Fibroblast of skin of right biceps (primary cell): ENCODE measurements around the gene PLIN5.

ENCODE experiments used
- DNase-seq: peaks from one replicate; pipeline ENCODE4 v3.0.0-alpha.2; 2013

The PLIN5 gene, protein sequence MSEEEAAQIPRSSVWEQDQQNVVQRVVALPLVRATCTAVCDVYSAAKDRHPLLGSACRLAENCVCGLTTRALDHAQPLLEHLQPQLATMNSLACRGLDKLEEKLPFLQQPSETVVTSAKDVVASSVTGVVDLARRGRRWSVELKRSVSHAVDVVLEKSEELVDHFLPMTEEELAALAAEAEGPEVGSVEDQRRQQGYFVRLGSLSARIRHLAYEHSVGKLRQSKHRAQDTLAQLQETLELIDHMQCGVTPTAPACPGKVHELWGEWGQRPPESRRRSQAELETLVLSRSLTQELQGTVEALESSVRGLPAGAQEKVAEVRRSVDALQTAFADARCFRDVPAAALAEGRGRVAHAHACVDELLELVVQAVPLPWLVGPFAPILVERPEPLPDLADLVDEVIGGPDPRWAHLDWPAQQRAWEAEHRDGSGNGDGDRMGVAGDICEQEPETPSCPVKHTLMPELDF

DNA sequence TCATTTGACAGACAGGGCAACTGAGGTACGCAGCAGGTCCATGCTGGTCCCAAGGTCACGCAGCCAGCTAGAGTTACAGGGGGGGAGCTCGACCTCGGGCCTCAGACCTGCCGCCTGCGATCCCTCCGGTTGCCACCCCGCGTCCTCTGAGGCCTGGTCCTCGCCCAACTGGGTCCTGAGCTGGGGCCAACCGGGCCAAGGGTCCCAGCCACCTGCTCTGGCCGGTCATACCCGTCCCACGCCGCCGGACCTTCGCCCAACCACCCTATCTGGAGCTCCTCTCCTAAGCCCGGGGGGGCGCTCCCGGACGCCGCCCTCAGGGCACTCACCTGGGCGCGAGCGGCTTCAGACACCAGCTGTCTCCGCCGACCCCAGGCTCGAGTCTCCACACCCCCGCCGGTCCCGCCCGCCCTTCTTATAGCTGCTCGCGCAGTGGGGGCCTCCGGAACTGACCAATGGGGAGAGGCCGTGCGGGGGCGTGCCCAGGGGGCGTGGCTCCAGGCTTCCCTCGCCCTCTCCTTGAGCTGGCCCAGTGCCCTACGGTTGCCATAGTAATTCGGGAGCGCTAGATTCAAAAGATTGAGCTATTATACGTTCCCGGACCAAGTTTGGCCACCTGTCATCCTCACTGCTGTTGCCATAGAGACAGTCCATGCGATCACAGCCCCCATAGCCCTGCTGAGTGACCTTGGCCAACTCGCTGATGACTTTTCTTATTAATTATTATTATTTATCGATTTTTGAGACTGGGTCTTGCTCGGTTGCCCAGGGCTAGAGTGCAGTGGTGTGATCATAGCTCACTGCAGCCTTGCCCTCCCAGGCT, at the start of gene PLIN5:
TSS of gene PLIN5 (minus strand) at position 389 of the 823 bp plus-strand sequence. CDS start 1,150 bp downstream, outside the sequence.
- DNase-seq, result peak; percentile 46

DNA sequence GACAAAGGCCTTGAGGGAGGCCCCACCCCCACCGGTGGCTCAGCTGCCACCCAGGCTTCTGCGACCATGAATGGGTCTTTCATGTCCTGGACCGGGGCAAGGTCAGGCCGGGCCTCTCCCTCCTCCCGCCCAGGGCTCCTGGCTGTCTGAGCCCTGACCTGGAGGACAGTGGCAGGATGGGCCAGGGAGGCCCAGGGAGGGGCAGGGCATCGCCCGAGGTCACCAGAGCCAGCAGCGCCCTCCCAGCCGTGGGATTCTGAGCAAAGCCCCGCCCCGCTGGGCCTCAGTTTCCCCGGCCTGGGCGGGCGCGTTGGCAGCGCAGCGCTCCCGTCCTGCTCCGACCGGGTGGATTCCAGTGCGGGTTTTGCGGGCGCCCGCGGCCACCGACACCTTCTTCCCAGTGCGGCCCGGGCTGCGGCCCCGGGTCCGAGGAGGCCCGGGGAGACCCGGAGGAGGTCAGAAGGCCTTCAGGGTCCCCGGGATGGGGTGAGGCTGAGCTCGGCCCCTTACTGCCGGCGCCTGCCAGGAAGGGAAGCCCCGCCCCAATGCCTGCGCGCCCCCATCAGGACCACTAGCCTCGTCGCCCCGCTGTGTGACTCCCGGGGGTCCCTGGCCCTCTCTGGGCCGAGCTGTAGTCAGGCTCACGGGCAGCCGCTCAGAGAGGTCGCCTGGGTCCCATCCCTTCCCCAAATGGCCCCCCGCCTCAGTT, 49.1 kb upstream of the PLIN5 start:
- peak; percentile 44 for DNase-seq

DNA sequence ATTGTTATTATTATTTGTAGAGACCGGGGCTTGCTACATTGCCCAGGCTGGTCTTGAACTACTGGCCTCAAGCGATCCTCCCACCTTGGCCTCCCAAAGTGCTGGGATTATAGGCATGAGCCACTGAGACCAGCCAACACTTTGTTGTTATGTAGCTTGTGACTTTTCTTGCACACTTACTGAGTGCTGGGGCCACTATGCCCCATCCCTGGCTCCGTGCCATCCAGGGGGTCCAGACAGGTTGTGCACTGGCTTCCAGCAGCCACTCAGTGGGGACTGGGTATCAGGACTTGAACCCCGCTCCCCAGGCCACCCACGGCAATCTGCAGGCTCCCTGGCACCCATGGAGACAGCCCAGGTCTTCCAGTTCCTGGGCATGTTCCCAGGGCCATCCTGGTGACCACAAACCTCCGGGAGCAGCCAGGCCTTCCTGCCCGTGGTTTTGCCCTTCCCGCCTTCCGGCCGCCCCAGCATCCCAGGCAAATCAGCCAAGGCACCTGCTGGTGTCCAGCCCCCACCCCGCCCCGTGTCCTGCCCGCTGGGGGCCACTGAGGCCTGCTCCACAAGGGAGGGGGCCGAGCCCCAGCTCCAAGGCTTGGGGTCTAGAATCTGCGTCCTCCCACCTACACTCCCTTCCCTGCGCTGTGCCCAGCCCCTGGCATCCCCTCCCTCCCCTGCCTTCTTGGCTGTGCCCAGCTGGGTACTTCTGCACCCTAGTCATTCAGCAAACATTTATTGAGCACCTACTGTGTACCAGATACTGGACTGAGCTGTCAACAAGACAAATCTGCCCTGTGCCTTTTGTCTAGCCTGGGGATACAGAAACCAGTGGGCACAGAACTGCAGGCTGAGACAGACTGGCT, 48.2 kb upstream of the PLIN5 start:
- no peak for DNase-seq

DNA sequence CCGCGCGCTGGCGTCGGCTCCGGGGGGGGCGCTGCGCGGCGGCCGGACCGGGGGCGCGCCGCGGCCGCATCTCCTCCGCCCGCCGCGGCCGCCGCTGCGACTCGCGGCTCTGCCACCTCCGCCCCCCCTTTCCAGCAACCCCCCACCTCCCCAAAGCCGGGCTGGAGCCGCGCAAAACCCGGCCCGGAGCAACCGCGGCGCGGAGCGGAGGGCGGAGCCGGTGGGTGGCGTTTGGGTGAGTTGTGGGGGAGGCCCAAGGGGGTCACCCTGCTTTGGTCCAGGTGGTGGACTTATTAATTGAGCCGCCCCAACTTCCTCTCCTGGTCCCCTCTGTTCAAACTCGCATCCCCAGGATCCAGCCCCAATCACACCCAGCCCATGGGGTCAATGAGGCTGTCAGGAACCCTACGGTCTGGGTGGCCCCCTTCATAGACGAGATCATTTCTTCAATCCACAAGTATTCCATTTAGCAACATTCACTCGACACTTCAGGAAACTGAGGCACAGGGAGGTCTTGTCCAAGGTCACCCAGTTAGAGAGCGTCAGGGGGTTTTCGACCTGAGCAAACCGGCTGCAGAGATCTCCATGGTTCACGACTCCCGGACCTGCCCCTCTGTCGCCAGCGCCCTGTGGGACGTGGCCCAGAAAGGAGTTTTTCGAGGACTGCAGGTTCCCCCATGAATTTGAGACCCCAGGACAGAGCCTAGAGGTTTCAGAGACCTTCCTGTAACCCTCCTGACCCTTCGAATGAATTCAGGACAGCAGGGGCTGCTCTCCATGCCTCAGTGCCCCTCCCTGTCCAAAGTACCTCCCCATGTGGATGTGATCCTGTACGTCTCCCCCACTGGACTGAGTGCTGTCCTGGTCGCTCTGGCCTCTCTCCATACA, 46.9 kb upstream of the PLIN5 start:
- peak; percentile 60 for DNase-seq

DNA sequence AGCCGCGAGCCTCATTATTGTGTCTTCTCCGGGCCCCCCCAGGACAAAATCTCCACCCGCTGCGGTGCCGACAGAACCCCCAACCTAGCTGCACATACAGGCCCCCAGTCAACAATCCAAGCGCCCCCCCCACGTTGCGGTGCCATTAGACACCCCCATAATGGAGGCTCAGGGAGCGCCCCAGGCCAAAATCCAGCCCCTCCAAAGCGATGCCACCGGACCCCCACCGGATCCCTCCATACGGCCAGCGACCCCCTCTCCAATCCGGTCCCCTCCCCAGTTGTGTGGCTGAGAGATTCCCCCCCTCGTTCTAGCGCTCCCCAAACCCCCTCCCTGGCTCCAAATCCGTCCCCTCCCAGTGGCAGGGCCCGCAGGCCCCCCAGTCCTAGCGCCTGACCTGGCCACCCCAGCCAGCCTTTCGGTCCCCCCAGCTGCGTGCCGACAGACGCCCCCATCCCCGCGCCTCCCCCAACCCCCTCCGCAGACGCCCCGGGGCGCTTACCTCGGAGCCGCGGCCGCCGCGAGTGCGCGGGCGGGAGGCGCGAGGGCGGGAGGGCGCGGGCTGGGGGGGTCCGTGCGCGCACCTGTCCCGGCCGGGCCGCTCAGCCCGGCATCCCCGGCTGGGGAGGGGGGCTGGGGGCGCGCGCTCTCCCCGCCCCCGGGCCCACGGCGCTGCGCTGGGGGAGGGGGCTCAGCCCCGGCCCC, 46.1 kb upstream of the PLIN5 start:
- DNase-seq, result no peak

DNA sequence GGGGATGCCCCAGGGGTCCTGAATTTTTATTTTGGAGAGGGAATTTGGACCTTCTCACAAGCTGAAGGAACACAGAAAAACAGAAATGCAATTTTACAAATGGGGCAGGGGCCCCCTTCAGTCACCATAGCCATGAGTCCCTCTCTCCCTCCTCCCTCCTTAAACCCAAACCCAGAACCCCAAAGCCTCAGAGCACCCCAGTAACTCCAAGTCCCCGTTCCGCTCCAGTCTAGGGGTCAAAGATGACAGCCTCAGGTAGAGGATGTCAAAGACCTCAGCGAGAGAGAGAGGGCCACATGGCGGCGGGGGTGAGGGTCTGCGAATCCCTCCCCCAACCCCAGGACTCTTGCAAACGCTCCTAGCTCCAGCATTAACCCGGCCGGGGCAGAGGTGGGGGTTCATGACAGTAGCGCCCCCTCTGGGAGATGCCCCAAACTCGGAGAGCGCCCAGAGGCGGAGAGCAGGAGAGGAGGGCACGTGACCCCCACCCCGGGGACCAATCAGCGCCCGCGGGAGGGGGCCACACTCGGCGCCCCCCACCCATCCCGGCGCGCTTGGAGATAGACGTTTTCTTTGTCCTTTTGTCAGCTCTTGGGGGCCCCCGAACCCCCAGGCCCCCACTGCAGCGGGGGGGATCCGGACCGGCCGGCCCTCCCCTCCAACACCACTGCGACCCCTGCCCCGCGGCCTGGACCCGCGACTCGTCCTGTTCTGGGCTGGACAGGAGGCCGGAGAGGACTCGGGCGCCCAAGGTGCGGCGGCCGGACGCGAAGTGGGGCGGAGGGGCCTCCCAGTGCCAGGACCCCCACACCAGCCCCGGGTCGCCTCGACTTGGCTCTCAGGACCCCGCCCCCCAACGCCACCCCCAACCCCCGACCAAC, 45.2 kb upstream of the PLIN5 start:
- no peak for DNase-seq

DNA sequence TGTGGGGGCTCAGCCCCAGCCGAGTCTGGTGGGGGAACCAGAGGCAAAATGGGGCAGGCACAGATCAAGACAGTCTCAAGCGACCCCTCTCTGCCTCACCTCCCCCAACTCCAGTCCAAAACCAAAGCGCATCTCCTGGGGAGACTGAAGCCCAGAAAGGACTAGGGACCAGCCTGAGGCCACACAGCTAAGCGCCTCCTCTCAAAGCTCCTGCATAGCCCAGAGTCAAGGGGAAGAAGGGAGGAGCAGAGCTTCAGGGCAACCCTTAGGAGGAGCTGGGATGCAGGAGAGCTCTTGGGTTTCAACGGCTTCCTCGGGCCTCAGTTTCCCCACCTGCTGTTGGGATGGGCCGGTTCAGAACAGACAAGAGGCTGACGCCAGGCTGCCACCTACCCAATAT, 44.4 kb upstream of the PLIN5 start:
- DNase-seq, result no peak

DNA sequence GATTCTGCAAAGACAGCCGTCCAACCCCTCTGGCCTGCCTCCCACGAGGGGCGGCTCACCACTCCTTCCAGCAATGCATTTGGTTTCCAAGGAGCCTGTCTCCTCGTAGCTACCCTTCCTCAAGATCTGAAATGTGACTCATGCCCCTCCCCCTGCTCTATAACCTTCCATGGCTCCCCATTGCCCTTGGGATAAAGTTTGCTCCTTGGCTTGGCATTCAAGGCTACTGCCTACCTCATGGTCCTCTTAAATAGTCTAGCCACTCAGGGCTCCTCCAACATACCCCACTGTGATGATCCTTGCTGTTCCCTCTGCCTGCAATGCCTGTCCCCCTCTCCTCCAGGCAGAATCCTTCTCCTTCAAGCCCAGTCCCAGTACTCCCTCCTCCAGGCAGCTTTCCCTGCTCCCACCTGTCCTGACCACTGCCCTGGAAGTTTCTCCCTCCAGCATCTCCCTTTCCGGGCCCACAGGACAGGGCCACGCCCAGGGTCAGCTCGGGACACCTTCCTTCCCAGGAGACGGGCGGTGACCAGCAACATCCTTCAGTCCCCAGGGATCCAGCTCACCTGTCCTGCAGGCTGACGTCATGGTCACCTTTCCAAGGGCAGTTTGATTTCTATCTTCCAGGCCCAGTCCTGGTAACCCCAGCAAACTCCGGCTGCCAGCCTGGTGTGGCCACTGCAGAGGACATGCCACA, 43.7 kb upstream of the PLIN5 start:
- no peak for DNase-seq

DNA sequence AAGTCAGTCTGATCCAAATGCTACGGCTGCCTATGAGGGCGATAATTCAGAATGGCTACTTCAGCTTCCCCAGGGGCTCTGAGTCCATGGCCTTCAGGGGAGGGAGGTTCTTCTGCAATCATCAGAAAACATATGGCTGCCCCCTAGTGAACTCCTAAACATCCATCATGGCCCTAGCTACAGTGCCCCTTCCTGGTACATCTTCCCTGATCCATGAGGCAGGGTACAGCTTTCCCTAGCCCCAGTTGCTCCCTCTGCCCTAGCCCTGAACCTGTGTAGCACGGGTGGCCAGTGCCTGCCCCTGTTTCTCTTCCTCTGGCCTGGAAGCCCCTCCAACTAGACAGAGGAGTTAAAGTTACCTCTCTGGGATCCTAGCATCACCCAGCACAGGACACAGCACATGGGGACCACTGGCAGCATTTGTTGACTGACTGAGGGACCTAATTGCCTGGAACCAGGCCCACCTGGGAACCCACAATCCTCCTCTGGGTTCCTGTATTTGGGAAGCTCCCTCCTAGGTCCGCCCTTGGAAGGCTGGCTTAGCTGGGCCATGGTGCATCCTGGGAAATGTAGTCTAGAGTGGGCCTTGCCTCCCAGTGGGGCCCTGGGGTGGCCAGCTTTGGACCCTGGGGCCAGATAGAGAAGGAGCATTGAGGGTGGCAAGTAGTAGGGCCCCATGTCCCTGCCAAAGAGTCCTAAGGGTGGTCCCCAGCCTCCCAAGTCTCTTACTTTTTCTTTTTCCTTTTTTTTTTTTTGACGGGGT, 42.2 kb upstream of the PLIN5 start:
- peak; percentile 51 for DNase-seq

DNA sequence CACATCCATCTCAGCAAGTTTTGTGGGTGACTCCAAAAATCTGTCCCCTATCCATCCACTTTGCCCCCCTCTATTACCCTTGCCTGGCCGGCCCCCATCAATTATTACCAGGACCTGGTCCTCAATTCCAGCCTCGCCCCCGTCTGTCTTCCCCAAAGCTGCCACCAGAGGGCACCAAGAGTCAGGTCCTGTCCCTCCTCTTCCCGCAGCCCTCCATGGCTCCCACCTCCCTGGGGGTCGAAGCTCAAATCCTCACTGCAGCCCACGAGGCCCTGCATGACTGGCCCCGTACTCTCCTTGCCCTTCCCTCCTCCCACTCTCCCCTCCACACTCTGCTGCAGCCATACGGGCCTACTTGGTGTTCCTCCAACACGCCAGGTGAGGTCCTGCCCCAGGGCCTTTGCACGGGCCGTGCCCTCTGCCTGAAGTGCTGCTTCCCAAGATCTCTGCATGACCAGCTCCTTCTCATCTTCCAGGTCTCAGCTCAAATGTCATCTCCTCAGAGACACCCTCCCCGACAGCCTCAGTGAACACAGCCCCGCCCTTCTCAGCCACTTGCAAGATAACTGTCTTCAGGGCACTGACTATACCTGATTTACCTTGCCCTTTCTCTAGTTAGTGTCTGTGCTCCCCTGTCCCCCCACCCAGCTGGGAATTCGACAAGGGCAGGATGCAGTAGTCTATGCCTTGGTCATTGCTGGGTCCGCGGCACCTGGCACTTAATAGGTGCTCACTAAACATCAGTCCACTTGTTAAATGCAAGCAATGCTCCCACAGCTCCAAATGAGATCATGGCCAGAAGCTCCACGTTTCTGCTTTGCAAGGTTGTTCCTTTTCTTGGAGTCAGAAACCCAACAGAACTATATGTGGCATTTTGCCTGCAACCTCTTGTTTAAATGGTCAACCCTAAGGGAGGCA, 41.3 kb upstream of the PLIN5 start:
- peak; percentile 70 for DNase-seq

DNA sequence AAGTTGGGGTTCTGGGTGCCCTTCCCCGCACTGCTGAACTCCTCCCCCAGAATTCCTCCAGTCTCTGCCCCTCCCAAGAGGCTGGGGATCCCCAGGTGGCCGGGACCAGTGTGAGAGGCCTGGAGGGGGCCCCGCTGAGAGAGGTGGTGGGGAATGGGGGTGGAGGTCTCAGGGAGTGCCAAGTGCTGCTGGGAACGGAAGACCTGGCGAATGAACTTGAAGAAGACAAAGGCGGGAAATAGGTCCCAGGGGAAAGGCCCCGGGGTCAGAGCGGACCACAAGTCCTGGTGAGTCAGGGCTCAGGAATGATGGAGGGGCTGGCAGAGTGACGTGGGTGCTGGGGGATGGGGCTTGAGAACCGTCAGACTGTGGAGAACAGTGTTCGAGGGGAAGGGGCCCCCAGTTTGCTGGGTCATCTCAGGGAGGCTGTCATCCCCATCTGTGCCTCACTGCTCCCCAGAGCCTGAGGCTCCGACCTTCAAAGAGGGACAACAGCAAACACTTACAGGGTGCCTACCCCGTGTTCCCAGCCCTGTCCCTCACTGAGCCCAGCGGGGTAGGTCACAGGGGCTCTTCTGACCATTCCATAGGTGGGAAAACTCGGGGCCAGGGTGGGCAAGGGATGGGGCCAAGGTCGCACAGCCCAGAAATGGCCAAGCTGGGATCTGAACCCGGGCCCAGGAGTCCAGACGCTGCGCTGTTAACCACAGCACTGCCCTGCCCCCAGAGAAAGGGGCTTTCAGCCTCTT, 40.4 kb upstream of the PLIN5 start:
- DNase-seq, result peak; percentile 99

DNA sequence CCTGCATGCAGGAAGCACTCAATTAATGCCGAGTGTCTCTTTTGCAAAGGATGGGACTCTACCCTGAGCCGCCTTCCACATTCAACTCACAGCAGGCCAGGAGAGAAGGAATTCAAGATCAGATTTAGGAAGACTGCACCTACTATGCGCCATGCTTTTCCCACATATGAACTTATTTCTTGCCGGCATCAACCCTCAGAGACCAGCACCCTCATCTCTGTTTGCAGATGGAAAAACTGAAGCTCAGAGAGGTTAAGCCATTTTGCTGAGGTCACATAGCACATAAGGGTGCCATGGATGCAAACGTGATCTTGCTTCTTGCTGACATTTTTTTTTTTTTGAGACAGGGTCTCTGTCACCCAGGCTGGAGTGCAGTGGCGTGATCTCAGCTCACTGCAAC, 38.7 kb upstream of the PLIN5 start:
- no peak for DNase-seq

DNA sequence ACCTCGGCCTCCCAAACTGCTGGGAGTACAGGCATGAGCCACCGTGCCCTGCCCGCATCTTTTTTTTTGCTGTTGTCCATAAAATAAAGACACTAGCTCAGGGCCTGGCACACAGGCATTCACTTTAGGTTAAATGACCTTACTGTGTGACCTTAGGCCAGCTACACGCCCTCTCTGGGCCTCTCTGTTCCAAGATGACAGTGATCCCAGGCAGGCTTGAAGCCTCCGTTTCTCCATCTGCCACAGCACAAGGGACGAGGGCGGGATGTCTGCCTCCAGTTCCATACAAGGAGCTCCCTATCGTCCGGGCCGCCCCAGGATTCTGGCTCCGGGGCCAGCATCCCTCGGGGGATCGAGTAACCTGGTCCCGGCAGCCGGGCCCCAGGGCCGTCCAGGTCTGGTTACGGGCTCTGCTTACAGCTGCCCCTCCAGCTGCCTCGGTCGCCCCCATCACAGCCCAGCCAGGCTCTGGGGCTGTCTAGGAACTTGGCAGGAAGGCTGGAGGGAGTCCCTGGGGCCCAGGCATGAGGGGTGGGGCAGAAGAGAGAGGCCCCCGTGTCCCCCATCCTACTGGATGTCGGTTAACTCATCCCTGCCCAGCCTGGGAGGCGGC, 36.4 kb upstream of the PLIN5 start:
- peak; percentile 50 for DNase-seq

DNA sequence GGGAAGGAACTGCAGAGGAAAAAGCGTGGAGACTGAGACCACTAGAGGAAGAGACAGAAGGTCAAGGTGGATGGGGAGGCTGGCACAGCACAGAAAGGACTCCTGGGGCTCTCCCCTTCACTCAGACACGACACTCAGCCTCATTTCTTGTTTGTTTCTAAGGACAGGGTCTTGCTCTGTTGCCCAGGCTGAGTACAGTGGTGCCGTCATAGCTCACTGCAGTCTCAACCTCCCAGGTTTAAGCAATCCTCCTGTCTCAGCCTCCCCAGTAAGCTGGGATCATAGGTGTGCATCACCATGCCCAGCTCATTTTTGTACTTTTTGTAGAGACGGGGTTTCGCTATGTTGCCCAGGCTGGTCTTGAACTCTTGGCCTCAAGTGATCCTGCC, 35.9 kb upstream of the PLIN5 start:
- no peak for DNase-seq

DNA sequence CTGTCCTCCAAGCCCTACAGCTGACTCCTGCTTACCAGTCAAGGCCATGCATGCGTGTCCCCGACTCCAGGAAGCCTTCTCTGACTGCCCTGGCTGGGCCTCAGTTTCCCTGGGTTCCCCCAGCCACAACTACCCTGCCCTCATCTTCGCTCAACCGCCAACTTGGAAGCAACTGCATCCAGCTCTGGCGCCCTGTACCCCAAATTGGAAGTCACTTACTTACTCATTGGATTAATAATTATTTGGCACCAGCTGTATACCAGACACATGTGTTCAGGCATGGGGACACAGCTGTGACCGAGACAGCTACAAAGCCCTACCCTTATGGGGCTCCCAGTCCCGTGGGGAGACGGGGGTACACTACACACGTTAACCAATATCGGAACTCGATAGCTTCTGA, 35.4 kb upstream of the PLIN5 start:
- DNase-seq, result no peak

DNA sequence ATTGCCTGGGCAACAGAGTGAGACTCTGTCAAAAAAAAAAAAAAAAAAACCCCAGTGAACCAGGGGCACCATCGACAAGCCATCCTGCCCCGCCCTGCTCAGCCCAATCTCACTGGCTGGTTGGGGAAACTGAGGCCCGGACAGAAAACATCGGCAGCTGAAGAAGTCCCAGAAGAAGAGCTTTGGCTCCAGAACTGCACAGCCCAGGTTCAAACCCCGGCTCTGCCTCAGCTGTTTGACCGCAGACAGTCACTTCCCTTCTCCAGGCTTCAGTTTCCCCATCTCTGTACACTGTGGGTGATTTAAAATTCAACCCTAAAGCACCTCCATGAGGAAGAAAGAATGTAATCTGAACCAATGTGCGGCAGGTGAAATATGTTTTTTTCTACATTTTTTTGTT, 33.9 kb upstream of the PLIN5 start:
- no peak for DNase-seq
